ENCODE data around the gene FADS3. TPM values are rescaled to one million over a fixed set of nuclear protein-coding genes. Genes with fewer than 3 reads are reported as not detected.

The FADS3 gene
- polyA plus RNA-seq, 4 donors = 5.3 to 17.9 (median 6.0) TPM

DNA sequence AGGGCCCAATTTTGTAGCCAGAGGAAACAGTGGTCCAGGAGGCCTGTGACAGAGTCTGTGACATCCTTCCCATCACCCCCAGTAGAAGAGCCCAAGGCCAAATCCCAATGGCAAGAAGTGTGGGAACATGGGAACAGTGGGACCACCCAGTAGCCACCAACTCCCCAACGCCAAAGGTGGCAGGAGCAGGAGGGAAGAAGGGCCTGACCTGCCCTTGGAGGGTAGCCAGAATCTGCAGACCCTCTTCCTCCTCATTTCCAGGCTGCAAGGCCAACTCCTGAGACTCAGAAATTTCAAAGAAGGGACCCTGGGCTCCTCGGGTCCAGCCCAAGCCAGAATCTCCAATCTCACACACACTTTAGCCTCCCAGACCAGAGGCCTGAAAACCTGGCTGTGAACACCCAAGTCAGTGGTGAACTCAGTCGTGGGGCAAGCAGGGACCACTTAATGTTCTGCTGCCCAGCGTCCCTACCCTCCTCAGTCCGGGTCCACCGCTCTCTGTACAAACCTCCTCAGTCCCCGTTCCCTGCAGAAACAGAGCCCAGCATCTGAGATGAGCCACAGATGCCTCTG is 19.9 kb upstream of the FADS3 start:
- H3K4me1 ChIP-seq (ENCODE audit: control insufficient read depth in 3 of 3, insufficient read depth in 2 of 3, low read depth in 1 of 3, low read length in 2 of 3) = peaks cover 0 to 13% (median 0%) of the 10 kb centered on the region in 3 donors
- DNase-seq = no peak
- no peaks in the 10 kb centered on the region for H3K9me3 ChIP-seq (ENCODE audit: control insufficient read depth in 2 of 2, insufficient read depth in 1 of 2, low read depth in 1 of 2, low read length in 1 of 2)
- H3K27me3 ChIP-seq (ENCODE audit: control insufficient read depth in 3 of 3, insufficient read depth in 3 of 3, low read length in 3 of 3) = peaks cover 0 to under 1% (median 0%) of the 10 kb centered on the region in 3 donors
- 77% methylated on average over 7 of the region's 7 CpGs for WGBS, 3 donors
- peak overlapping the region in 1 of 3 donors; percentile 8 for H3K27ac ChIP-seq (ENCODE audit: low read depth in 1 of 3, low read length in 2 of 3)
- no peak overlapping the region for H3K4me3 ChIP-seq (ENCODE audit: low read depth in 1 of 3, low read length in 3 of 3)
- H3K36me3 ChIP-seq (ENCODE audit: control insufficient read depth in 3 of 3, insufficient read depth in 2 of 3, low read depth in 1 of 3, low read length in 3 of 3) = peaks cover 0 to 38% (median 0%) of the 10 kb centered on the region in 3 donors
- no peak for FAIRE-seq

DNA sequence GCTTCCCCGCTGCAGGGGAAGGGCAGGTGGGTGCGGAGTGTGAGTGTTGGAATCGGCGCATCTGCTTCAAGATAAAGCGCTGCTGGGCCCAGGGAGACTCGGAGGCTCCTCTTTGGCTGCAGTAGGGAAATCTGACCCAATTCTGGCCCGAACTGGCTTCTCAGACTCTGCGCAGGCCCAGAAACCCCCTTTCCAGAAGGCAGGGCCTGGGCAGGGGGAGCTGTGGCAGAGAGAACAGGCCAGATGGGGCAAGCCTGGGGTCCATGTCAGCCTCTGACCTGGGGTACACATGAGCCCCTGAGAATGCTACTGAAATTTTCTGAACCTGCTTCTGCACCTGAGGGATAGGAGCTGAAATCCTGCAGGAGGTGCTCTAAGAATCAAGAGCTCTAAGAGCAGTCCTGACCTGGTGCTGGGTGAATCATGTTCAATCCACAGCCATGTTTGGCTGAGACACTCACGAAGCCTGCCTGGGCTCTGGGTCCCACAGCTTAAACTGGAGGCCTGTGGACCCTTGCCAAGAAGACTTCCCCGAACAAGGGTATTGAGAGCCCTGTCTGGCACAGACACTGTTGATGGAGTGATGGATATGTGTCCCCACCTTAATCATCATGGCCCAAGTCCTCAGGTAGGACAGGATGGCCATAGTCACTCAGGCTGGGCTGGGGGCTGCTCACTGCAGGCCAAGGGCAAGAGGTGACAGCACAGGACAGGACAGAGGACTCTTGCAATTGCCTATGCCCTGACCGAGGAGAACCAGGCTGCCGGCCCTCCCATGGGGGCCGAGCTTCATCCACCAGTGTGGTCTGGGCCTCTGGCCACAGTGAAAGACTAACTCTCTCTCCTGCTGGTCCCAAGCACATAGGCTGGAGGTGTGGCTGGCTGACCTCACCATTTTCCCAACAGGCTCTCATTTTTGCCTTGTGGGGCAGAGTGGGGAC is 19.1 kb upstream of the FADS3 start:
- no peak overlapping the region for H3K4me3 ChIP-seq (ENCODE audit: low read depth in 1 of 3, low read length in 3 of 3)
- DNase-seq = no peak
- no peaks in the 10 kb centered on the region for H3K9me3 ChIP-seq (ENCODE audit: control insufficient read depth in 2 of 2, insufficient read depth in 1 of 2, low read depth in 1 of 2, low read length in 1 of 2)
- H3K27ac ChIP-seq (ENCODE audit: low read depth in 1 of 3, low read length in 2 of 3) = peak overlapping the region in 1 of 3 donors; percentile 8
- WGBS, 3 donors = 80 to 95% (median 87%) methylated on average over 13 of the region's 13 CpGs
- H3K36me3 ChIP-seq (ENCODE audit: control insufficient read depth in 3 of 3, insufficient read depth in 2 of 3, low read depth in 1 of 3, low read length in 3 of 3) = peaks cover 0 to 46% (median 0%) of the 10 kb centered on the region in 3 donors
- no peak for FAIRE-seq
- H3K4me1 ChIP-seq (ENCODE audit: control insufficient read depth in 3 of 3, insufficient read depth in 2 of 3, low read depth in 1 of 3, low read length in 2 of 3) = peaks cover 0 to 16% (median 0%) of the 10 kb centered on the region in 3 donors
- H3K27me3 ChIP-seq (ENCODE audit: control insufficient read depth in 3 of 3, insufficient read depth in 3 of 3, low read length in 3 of 3) = no peaks in the 10 kb centered on the region

DNA sequence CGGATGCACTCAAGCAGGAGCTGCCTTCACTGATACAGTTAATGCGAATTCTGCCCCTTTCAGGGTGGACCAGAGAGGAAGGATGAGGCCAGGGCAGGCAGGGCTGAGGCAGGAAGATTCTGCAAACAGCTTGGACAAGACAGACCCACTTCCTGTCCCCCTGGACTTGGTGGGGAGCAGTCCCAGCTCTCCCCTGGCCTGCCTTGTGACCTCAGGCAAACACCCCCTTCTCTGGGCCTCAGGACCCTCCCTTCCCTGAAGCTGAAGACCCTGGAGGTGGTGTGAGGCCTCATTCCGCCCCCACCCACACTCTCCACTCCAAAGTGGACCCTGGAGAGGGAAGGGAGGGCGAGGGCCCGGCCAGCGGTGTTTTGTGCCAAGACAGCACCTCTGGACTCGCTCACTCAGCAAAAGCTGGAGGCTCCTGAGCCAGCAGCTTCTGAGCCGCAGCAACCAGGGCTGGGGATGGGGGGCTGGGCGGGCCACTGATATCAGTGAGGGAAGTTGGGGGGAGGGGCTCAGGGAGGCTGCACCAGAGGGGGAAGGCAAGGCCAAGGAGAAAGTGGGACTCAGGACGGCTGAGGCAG is 17.5 kb upstream of the FADS3 start:
- DNase-seq = peak in 1 of 2 donors; percentile 67
- Histone ChIP-seq H3K4me1 (ENCODE audit: control insufficient read depth in 3 of 3, insufficient read depth in 2 of 3, low read depth in 1 of 3, low read length in 2 of 3) (peaks cover 0 to 31% (median 0%) of the 10 kb centered on the region in 3 donors), H3K4me3 (ENCODE audit: low read depth in 1 of 3, low read length in 3 of 3) (no peak overlapping the region), H3K9me3 (ENCODE audit: control insufficient read depth in 2 of 2, insufficient read depth in 1 of 2, low read depth in 1 of 2, low read length in 1 of 2) (no peaks in the 10 kb centered on the region), H3K36me3 (ENCODE audit: control insufficient read depth in 3 of 3, insufficient read depth in 2 of 3, low read depth in 1 of 3, low read length in 3 of 3) (peaks cover 0 to 62% (median 0%) of the 10 kb centered on the region in 3 donors), H3K27me3 (ENCODE audit: control insufficient read depth in 3 of 3, insufficient read depth in 3 of 3, low read length in 3 of 3) (no peaks in the 10 kb centered on the region), H3K27ac (ENCODE audit: low read depth in 1 of 3, low read length in 2 of 3) (peak overlapping the region in 2 of 3 donors; percentile 17 to 44)
- 59 to 76% (median 69%) methylated on average over 10 of the region's 10 CpGs for WGBS, 3 donors
- FAIRE-seq = no peak

DNA sequence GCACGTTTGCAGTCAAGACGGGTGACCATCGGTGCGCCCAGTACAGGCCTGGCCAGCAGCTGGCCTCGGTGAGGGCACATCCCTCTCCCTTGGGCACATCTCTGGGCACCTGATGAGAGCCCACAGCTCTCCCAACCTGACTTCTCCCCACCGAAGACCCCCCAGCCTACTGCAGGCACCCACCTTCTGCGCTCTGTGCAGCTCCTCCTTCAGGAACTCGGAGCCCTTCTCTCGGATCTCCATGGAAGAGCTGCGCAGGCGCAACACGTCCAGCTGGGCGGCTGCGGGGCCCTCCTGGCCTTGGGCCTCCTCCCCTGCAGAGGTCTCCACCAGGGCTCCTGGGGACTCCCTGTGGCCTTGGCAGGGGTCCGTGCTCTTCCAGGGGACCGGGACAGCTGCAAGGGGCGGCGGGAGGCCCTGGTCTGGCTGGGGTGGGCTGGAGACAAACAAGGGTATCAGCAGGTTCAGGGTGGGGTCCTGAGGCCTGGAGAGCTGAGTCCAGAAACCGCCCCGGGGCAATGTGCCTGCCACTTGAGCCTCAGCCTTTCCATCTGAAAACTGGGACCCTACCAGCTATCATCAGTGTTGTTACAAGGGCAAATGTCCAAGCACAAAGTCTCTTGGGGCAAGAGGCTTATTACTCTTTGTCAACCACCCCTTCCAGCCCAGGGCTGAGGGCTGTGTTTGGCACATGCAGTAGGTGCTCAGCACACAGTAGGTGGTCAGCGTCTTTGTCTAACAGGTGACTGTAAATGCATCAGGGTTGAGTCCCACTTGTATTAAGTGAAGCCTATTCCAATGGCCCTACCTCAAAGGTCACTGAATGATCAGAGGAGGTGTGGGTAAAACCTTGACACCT is 16.8 kb upstream of the FADS3 start:
- H3K9me3 ChIP-seq (ENCODE audit: control insufficient read depth in 2 of 2, insufficient read depth in 1 of 2, low read depth in 1 of 2, low read length in 1 of 2) = no peaks in the 10 kb centered on the region
- peaks cover 0 to 31% (median 0%) of the 10 kb centered on the region in 3 donors for H3K4me1 ChIP-seq (ENCODE audit: control insufficient read depth in 3 of 3, insufficient read depth in 2 of 3, low read depth in 1 of 3, low read length in 2 of 3)
- no peaks in the 10 kb centered on the region for H3K27me3 ChIP-seq (ENCODE audit: control insufficient read depth in 3 of 3, insufficient read depth in 3 of 3, low read length in 3 of 3)
- H3K36me3 ChIP-seq (ENCODE audit: control insufficient read depth in 3 of 3, insufficient read depth in 2 of 3, low read depth in 1 of 3, low read length in 3 of 3) = peaks cover 0 to 61% (median 0%) of the 10 kb centered on the region in 3 donors
- 90 to 91% (median 90%) methylated on average over 21 of the region's 21 CpGs for WGBS, 3 donors
- FAIRE-seq (no peak), DNase-seq (no peak)
- no peak overlapping the region for H3K4me3 ChIP-seq (ENCODE audit: low read depth in 1 of 3, low read length in 3 of 3)
- H3K27ac ChIP-seq (ENCODE audit: low read depth in 1 of 3, low read length in 2 of 3) = no peak overlapping the region

DNA sequence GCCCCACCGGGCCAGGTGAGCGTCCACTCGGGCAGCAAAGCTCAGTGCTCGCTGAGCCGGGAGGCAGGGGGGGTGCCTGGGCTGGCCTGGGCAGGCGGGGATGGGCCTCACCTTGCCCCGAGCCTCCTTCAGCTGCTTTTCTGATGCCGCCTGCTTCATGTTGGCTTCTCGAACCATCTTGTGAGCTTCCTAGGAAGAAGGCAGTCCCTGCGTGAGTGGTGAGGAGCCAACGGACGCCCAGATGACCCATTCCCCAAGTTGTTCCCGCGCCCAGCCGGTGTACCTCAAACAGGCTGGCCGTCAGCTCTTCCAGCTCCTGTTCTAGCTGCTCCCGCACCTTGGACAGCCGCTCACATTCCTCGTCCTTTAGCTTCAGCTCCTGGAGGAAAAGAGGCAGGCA is 15.9 kb upstream of the FADS3 start:
- Histone ChIP-seq H3K27me3 (ENCODE audit: control insufficient read depth in 3 of 3, insufficient read depth in 3 of 3, low read length in 3 of 3) (no peaks in the 10 kb centered on the region), H3K4me3 (ENCODE audit: low read depth in 1 of 3, low read length in 3 of 3) (no peak overlapping the region), H3K4me1 (ENCODE audit: control insufficient read depth in 3 of 3, insufficient read depth in 2 of 3, low read depth in 1 of 3, low read length in 2 of 3) (peaks cover 0 to 31% (median 0%) of the 10 kb centered on the region in 3 donors), H3K9me3 (ENCODE audit: control insufficient read depth in 2 of 2, insufficient read depth in 1 of 2, low read depth in 1 of 2, low read length in 1 of 2) (no peaks in the 10 kb centered on the region), H3K27ac (ENCODE audit: low read depth in 1 of 3, low read length in 2 of 3) (no peak overlapping the region), H3K36me3 (ENCODE audit: control insufficient read depth in 3 of 3, insufficient read depth in 2 of 3, low read depth in 1 of 3, low read length in 3 of 3) (peaks cover 0 to 67% (median 0%) of the 10 kb centered on the region in 3 donors)
- FAIRE-seq (no peak), DNase-seq (no peak)
- 89 to 93% (median 92%) methylated on average over 18 to 19 of the region's 19 CpGs for WGBS, 3 donors

DNA sequence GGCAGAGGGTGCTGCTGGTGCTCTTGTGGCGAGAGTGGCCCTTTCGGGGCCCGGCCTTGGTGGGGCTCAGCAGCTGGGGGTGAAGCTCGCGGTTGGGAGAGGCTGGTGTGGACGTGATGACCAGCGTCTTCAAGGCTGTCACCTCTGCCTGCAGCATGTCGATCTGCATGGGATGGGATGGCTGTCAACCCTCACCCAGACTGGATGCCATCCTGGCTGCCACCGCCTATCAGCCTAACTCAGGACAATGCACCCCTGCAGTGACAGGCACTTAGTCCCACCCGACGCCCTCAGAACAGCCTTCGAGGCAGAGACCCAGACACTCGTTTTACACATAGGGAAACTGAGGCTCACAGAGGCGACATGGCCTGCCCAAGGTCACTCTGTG is 15.2 kb upstream of the FADS3 start:
- H3K4me1 ChIP-seq (ENCODE audit: control insufficient read depth in 3 of 3, insufficient read depth in 2 of 3, low read depth in 1 of 3, low read length in 2 of 3) = peaks cover 0 to 31% (median 0%) of the 10 kb centered on the region in 3 donors
- H3K4me3 ChIP-seq (ENCODE audit: low read depth in 1 of 3, low read length in 3 of 3) = no peak overlapping the region
- peaks cover 0 to 65% (median 0%) of the 10 kb centered on the region in 3 donors for H3K36me3 ChIP-seq (ENCODE audit: control insufficient read depth in 3 of 3, insufficient read depth in 2 of 3, low read depth in 1 of 3, low read length in 3 of 3)
- FAIRE-seq (no peak), DNase-seq (no peak)
- H3K27me3 ChIP-seq (ENCODE audit: control insufficient read depth in 3 of 3, insufficient read depth in 3 of 3, low read length in 3 of 3) = no peaks in the 10 kb centered on the region
- no peak overlapping the region for H3K27ac ChIP-seq (ENCODE audit: low read depth in 1 of 3, low read length in 2 of 3)
- no peaks in the 10 kb centered on the region for H3K9me3 ChIP-seq (ENCODE audit: control insufficient read depth in 2 of 2, insufficient read depth in 1 of 2, low read depth in 1 of 2, low read length in 1 of 2)
- 84 to 87% (median 84%) methylated on average over 14 of the region's 14 CpGs for WGBS, 3 donors

DNA sequence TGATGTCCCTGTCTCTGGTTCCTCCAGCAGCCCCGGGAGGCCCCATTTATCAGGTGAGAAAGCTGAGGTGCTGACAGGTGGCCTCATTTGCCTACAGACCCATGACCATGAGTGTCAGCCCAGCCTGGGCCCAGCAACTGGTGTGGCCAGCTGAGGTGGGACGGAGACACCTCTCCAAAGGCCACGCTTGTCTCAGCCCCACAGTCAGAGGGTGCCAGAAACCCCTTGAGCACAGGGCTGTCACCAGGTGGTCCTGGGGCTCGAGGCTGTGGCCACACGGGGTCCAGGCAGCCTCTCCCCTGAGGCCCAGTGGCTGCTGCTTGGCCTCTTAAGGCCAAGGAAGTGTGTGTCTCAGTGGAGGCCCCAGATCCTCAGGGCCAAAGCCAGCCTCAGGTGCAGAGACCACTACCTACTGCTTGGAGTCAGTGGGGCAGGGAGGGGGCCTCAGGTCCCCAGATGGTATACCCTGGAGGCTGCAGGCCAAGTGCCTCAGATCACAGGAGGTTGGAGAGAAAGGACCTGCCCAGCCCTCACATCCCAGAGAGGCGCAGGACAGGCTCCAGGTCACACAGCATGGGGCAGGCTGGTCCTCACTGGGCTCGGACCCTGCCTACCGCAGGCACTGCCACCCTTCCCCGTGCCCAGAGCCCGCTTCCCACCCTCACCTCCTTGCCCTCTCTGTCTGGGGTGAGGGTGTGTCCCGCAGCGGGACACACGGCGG is 14.6 kb upstream of the FADS3 start:
- H3K27me3 ChIP-seq (ENCODE audit: control insufficient read depth in 3 of 3, insufficient read depth in 3 of 3, low read length in 3 of 3) = no peaks in the 10 kb centered on the region
- H3K36me3 ChIP-seq (ENCODE audit: control insufficient read depth in 3 of 3, insufficient read depth in 2 of 3, low read depth in 1 of 3, low read length in 3 of 3) = peaks cover 0 to 68% (median 0%) of the 10 kb centered on the region in 3 donors
- H3K9me3 ChIP-seq (ENCODE audit: control insufficient read depth in 2 of 2, insufficient read depth in 1 of 2, low read depth in 1 of 2, low read length in 1 of 2) = no peaks in the 10 kb centered on the region
- 84 to 92% (median 85%) methylated on average over 11 to 14 of the region's 14 CpGs for WGBS, 3 donors
- H3K27ac ChIP-seq (ENCODE audit: low read depth in 1 of 3, low read length in 2 of 3) = no peak overlapping the region
- H3K4me3 ChIP-seq (ENCODE audit: low read depth in 1 of 3, low read length in 3 of 3) = no peak overlapping the region
- FAIRE-seq (no peak), DNase-seq (no peak)
- H3K4me1 ChIP-seq (ENCODE audit: control insufficient read depth in 3 of 3, insufficient read depth in 2 of 3, low read depth in 1 of 3, low read length in 2 of 3) = peaks cover 0 to 31% (median 0%) of the 10 kb centered on the region in 3 donors
